GM20000 (cell line): ENCODE measurements around the gene MORN5.

ENCODE experiments used
- DNase-seq: peaks from one replicate; pipeline ENCODE4 v3.0.0; 2012; ENCODE audit warnings: low spot score
- CTCF ChIP-seq: IDR thresholded peaks from 2 replicates; pipeline ENCODE4 v1.5.1; 2012; ENCODE audit warnings: mild to moderate bottlenecking, control low read depth; ENCODE audit errors: extremely low read depth, missing control alignments

The MORN5 gene

GRCh38 chr9:122216798-122217418 is 57.2 kb downstream of the MORN5 start:
- no peak for TF ChIP-seq CTCF
- no peak for DNase-seq

- no peak for DNase-seq
- TF ChIP-seq CTCF: no peak
These were observed 57.9 kb downstream of the MORN5 start for GRCh38 chr9:122217640-122218039.

- DNase-seq: no peak
- no peak for TF ChIP-seq CTCF
These were observed 58.6 kb downstream of the MORN5 start for GRCh38 chr9:122218071-122218934.

GRCh38 chr9:122218935-122219855 is 59.5 kb downstream of the MORN5 start:
- no peak for DNase-seq

GRCh38 chr9:122219856-122220672 is 60.4 kb downstream of the MORN5 start:
- no peak for TF ChIP-seq CTCF
- DNase-seq: no peak

More at GRCh38 chr9:122218935-122219855, 59.5 kb downstream of the MORN5 start:
- TF ChIP-seq CTCF: no peak

GRCh38 chr9:122220673-122221182 is 61.0 kb downstream of the MORN5 start:
- no peak for DNase-seq
- TF ChIP-seq CTCF: no peak
